ENCODE results near the gene EVI5. TPM values are rescaled to one million over a fixed set of nuclear protein-coding genes. Genes with fewer than 3 reads are reported as not detected.
A peak's percentile ranks its signal among the peaks of the same experiment; 100 is the strongest.

EVI5 gene
- total RNA-seq, 1 experiment from 2014 or later: 31.6 TPM

GRCh38 chr1:92488416-92488815, 296.5 kb downstream of the EVI5 start:
- Histone ChIP-seq H3K4me3 (ENCODE audit: low read depth, low read length, poor library complexity, severe bottlenecking) (no peak overlapping the region), H3K4me1 (ENCODE audit: insufficient read depth, low read length, poor library complexity, severe bottlenecking) (peaks cover 11% of the 10 kb centered on the region), H3K27me3 (replicated peaks; ENCODE audit: insufficient read depth, low read depth, low read length, poor library complexity) (peaks cover 49% of the 10 kb centered on the region), H3K9me3 (ENCODE audit: low read depth, low read length, poor library complexity, severe bottlenecking) (no peaks in the 10 kb centered on the region), H3K27ac (ENCODE audit: low read depth, low read length, poor library complexity, severe bottlenecking) (no peak overlapping the region), H3K36me3 (ENCODE audit: insufficient read depth, low read length, poor library complexity, severe bottlenecking) (no peaks in the 10 kb centered on the region)
- POLR2A ChIA-PET (ENCODE audit: low non-redundant PET): no interaction called here
- no TSS peak for BruUV-seq (replicated peaks)
- CTCF ChIA-PET: no interaction called here
- intact Hi-C loops (cut with micrococcal nuclease; ENCODE audit: unreplicated experiment): loop anchor here (10.0 kb wide), 2 partner anchors 114 to 174 kb away; no protein-coding TSS in a partner anchor
- TF ChIP-seq EZH2 (IDR thresholded peaks at IDR 0.05; ENCODE audit: borderline replicate concordance, low read depth, low read length, poor library complexity, severe bottlenecking) (no peak), CTCF (conservative IDR thresholded peaks at IDR 0.05; ENCODE audit: low read depth, low read length) (no peak)
- no peak for DNase-seq (ENCODE audit: low spot score)

- TF ChIP-seq CTCF (conservative IDR thresholded peaks at IDR 0.05; ENCODE audit: low read depth, low read length) (no peak), EZH2 (IDR thresholded peaks at IDR 0.05; ENCODE audit: borderline replicate concordance, low read depth, low read length, poor library complexity, severe bottlenecking) (no peak)
- intact Hi-C loops (cut with micrococcal nuclease; ENCODE audit: unreplicated experiment): loop anchor here (10.0 kb wide), 2 partner anchors 112 to 172 kb away; no protein-coding TSS in a partner anchor
Observed at GRCh38 chr1:92487078-92487605, 297.8 kb downstream of the EVI5 start.

GRCh38 chr1:92486251-92487077, 298.4 kb downstream of the EVI5 start, which contains the start of gene GFI1:
Gene GFI1 (minus strand): TSS chr1:92486925. CDS start chr1:92483487, 3,438 bp downstream.
- Histone ChIP-seq H3K4me1 (ENCODE audit: insufficient read depth, low read length, poor library complexity, severe bottlenecking) (peaks cover 22% of the 10 kb centered on the region), H3K27ac (ENCODE audit: low read depth, low read length, poor library complexity, severe bottlenecking) (no peak within 1 kb of the TSS), H3K9me3 (ENCODE audit: low read depth, low read length, poor library complexity, severe bottlenecking) (no peaks in the 10 kb centered on the region), H3K27me3 (replicated peaks; ENCODE audit: insufficient read depth, low read depth, low read length, poor library complexity) (peaks cover 68% of the 10 kb centered on the region), H3K36me3 (ENCODE audit: insufficient read depth, low read length, poor library complexity, severe bottlenecking) (no peaks in the 10 kb centered on the region), H3K4me3 (ENCODE audit: low read depth, low read length, poor library complexity, severe bottlenecking) (peak within 1 kb of the TSS; percentile 61)
- no peak for TF ChIP-seq CTCF (conservative IDR thresholded peaks at IDR 0.05; ENCODE audit: low read depth, low read length)
- TF ChIP-seq EZH2 (IDR thresholded peaks at IDR 0.05; ENCODE audit: borderline replicate concordance, low read depth, low read length, poor library complexity, severe bottlenecking): no peak
- no TSS peak for BruUV-seq (replicated peaks)
- intact Hi-C loops (cut with micrococcal nuclease; ENCODE audit: unreplicated experiment): loop anchor here (10.0 kb wide), 2 partner anchors 112 to 172 kb away; no protein-coding TSS in a partner anchor
- CTCF ChIA-PET: interaction anchor here (0.7 kb wide), 1 partner anchor 195 kb away, joined by 3 read pairs; no protein-coding TSS in a partner anchor
- POLR2A ChIA-PET (ENCODE audit: low non-redundant PET): no interaction called here
- DNase-seq (ENCODE audit: low spot score): peak; percentile 12

More at GRCh38 chr1:92487078-92487605, 297.8 kb downstream of the EVI5 start:
- no peak overlapping the region for H3K27ac ChIP-seq (ENCODE audit: low read depth, low read length, poor library complexity, severe bottlenecking)
- H3K4me1 ChIP-seq (ENCODE audit: insufficient read depth, low read length, poor library complexity, severe bottlenecking): peaks cover 22% of the 10 kb centered on the region
- no TSS peak for BruUV-seq (replicated peaks)
- no peak for DNase-seq (ENCODE audit: low spot score)
- peak overlapping the region; percentile 22 for H3K4me3 ChIP-seq (ENCODE audit: low read depth, low read length, poor library complexity, severe bottlenecking)
- CTCF ChIA-PET: interaction anchor here (0.7 kb wide), 1 partner anchor 195 kb away, joined by 3 read pairs; no protein-coding TSS in a partner anchor
- H3K27me3 ChIP-seq (replicated peaks; ENCODE audit: insufficient read depth, low read depth, low read length, poor library complexity): peaks cover 62% of the 10 kb centered on the region
- H3K36me3 ChIP-seq (ENCODE audit: insufficient read depth, low read length, poor library complexity, severe bottlenecking): no peaks in the 10 kb centered on the region
- POLR2A ChIA-PET (ENCODE audit: low non-redundant PET): no interaction called here
- H3K9me3 ChIP-seq (ENCODE audit: low read depth, low read length, poor library complexity, severe bottlenecking): no peaks in the 10 kb centered on the region
